Erythroblast (primary cell): ENCODE data around the gene ERC2.

Experiments
- GATA1 ChIP-seq: IDR thresholded peaks from 2 replicates; pipeline ENCODE4 v1.6.1; 2011; ENCODE audit warnings: low read depth, mild to moderate bottlenecking, control low read depth, low read length, moderate library complexity
- POLR2A ChIP-seq: IDR thresholded peaks from 2 replicates; pipeline ENCODE4 v1.6.1; 2011; ENCODE audit warnings: mild to moderate bottlenecking, low read length

GRCh38 chr3:55937301-55937700 lies 531.0 kb downstream of the ERC2 start:
- TF ChIP-seq POLR2A (no peak), GATA1 (no peak)
